AG04449 (cell line): ENCODE measurements around the gene SLC25A41.

Experiments
- CTCF ChIA-PET: fragments of 350-600 bp; formaldehyde crosslinking; extraction: SDS; loops from one replicate; lab custom pipeline; 2021; ENCODE audit warnings: antibody characterized with exemption; lab: Yijun Ruan, JAX
- POLR2A ChIA-PET: fragments of 400-600, 350-600 bp; formaldehyde crosslinking; extraction: SDS; loops from one replicate; lab custom pipeline; 2020; ENCODE audit warnings: antibody characterized with exemption, inconsistent platforms; lab: Yijun Ruan, JAX
- DNase-seq: peaks from one replicate; pipeline ENCODE4 v3.0.0-alpha.2; 2010; ENCODE audit warnings: low read depth, low spot score
- H3K4me3 ChIP-seq: 2 replicates; pipeline ENCODE4 v1.5.1; 2011; ENCODE audit warnings: low read depth, mild to moderate bottlenecking, control low read depth, low read length
- CTCF ChIP-seq: IDR thresholded peaks from one replicate; pipeline ENCODE4 v1.5.1; 2011; ENCODE audit warnings: mild to moderate bottlenecking, moderate library complexity, low read length, control low read depth, inconsistent platforms; ENCODE audit not compliant: insufficient read depth; ENCODE audit errors: missing control alignments

Gene SLC25A41

GRCh38 chr19:6465006-6465405 is 31.4 kb upstream of the SLC25A41 start:
- no peak overlapping the region for H3K4me3 ChIP-seq
- DNase-seq = no peak
- ChIA-PET POLR2A (interaction anchor here (1.0 kb wide), 1 partner anchor 271 kb away, joined by 3 read pairs; no protein-coding TSS in a partner anchor), CTCF (interaction anchor here (1.1 kb wide), 1 partner anchor 12 kb away, joined by 3 read pairs; no protein-coding TSS in a partner anchor)
- no peak for TF ChIP-seq CTCF

- CTCF ChIA-PET = interaction anchor here (1.1 kb wide), 1 partner anchor 13 kb away, joined by 3 read pairs; no protein-coding TSS in a partner anchor
- no peak for DNase-seq
These were observed 30.7 kb upstream of the SLC25A41 start, which contains the start of gene CRB3 for GRCh38 chr19:6464070-6464873. Gene CRB3 (plus strand): TSS chr19:6464271. CDS start chr19:6464702, 431 bp downstream.

GRCh38 chr19:6460099-6460884 is 26.7 kb upstream of the SLC25A41 start:
- CTCF ChIA-PET = no interaction called here

More at GRCh38 chr19:6464070-6464873, 30.7 kb upstream of the SLC25A41 start, which contains the start of gene CRB3:
- no peak within 1 kb of the TSS for H3K4me3 ChIP-seq
- TF ChIP-seq CTCF = no peak
- POLR2A ChIA-PET = interaction anchor here (1.0 kb wide), 1 partner anchor 272 kb away, joined by 3 read pairs; no protein-coding TSS in a partner anchor

GRCh38 chr19:6459262-6460098 is 25.9 kb upstream of the SLC25A41 start, which contains the start of gene SLC25A23:
Gene SLC25A23 (minus strand): TSS chr19:6459792. CDS start chr19:6459628, 164 bp downstream.
- H3K4me3 ChIP-seq = peak within 1 kb of the TSS; percentile 74
- no peak for TF ChIP-seq CTCF
- ChIA-PET POLR2A (no interaction called here), CTCF (no interaction called here)
- DNase-seq = no peak

More at GRCh38 chr19:6460099-6460884, 26.7 kb upstream of the SLC25A41 start:
- POLR2A ChIA-PET = no interaction called here
- TF ChIP-seq CTCF = peak; percentile 36
- peak; percentile 83 for DNase-seq
- H3K4me3 ChIP-seq = peak overlapping the region; percentile 74

- H3K4me3 ChIP-seq = peak overlapping the region; percentile 74
- CTCF ChIA-PET = no interaction called here
- DNase-seq = no peak
- no peak for TF ChIP-seq CTCF
- POLR2A ChIA-PET = no interaction called here
These were observed 25.2 kb upstream of the SLC25A41 start for GRCh38 chr19:6458695-6459261.
